HG02870 (cell line): ENCODE data around the gene IRAK1.

Experiments used
- ATAC-seq: cut with Tn5 transposase; IDR thresholded peaks from one replicate; pipeline ENCODE4 v1.9.1; 2021; ENCODE audit warnings: mild to moderate bottlenecking, moderate library complexity; ENCODE audit not compliant: unreplicated experiment

Gene IRAK1

DNA sequence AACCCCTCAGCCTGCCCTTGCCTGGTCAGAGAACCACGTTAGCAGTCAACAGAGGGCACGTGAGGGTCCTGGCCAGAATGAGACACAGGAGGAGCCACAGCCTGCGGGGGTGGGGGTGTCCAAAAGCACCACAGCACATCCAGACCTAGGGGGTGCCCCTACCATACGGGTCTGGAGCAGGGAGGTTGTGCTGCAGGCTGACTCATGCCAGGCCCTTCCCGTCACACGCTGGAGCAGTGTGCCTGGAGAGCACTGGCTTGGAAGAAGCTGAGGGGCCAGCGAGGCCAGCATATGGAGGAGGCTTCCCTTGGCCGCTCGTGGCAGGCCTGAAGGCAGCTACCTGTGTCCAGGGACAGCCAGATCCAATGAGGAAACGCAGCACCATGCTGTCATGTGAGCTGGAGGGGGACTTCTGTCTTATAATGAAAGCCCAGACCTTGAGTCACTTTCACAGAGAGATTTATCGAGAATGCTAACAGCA lies 1.5 kb upstream of the IRAK1 start:
- ATAC-seq = no peak

DNA sequence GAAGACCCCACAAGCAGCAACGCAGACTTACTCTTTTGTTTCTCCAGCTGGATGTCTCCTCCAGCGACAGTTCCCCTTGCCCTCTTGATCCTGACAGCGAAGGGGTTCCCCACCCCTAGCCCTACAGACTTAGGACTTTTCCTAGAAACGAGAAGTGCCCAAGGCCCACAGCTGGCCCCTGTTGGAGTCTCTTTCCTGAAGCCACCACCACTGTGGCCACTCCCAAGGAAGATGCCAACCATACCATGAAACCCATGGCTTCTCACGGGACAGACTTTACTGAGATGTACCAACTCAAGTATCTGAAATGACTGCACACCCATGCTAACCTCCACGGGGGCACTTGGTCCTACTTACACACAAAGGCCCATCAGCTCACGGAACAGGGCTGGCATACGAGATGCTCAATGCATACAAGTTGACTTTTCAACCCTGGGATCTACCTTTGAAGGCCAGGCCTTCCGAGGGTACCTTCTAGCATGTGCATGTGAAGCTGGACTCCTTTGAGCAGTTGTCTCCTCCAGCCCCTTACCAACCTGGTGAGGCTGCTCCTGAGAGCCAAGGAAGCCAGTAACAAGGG lies 924 bp upstream of the IRAK1 start:
- ATAC-seq = no peak

DNA sequence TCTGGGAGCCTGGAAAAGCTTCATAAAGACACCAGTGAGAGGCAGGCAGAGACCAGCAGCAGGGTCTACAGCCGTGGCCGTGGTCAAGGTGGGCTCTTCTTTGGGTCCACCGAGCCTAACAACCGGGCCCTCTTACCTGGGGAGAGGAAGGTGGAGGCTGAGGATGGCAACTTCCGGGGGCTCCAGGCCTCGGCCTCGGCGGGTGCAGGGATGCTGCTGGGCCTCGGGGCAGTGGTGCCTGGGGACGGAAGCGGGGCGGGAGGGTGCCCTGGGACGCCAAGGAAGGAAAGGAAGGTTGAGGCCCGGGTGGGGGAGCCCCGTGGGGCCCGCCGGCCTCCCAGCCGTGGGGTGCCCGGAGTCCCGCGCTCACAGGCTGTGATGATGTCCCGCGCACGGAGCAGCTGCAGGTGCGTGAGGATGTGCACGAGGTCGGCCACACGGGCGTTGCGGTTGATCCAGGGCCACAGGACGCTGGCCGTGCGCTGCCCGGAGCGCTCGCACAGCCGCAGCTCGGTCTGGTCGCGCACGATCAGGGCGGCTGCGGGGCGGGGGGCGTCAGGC lies 561 bp downstream of the IRAK1 start:
- no peak for ATAC-seq

DNA sequence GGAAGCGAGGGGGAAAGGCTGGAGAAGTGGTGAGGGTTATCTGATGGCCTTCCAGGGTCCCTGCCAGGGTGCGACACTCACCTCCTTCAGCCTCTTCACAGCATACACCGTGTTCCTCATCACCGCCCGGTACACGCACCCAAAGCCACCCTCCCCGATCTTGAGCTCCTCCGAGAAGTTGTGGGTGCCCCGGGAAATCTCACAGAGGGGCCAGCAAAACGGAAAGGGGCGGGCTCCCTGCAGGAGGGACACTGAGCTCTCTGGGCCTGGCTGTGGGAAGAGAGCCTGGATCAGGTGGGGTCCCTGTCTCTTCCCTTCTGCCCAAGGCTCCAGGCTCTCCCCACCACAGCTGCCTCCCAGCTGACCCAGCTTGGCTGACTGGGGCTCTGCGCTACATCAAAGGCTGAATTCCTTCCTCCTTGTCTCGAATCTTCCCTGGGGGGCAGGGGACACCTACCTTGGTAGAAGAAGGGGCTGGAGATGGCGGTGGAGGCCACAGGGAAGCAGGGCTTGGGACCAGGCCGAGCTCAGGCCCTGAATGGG lies 1.1 kb downstream of the IRAK1 start:
- ATAC-seq = no peak

DNA sequence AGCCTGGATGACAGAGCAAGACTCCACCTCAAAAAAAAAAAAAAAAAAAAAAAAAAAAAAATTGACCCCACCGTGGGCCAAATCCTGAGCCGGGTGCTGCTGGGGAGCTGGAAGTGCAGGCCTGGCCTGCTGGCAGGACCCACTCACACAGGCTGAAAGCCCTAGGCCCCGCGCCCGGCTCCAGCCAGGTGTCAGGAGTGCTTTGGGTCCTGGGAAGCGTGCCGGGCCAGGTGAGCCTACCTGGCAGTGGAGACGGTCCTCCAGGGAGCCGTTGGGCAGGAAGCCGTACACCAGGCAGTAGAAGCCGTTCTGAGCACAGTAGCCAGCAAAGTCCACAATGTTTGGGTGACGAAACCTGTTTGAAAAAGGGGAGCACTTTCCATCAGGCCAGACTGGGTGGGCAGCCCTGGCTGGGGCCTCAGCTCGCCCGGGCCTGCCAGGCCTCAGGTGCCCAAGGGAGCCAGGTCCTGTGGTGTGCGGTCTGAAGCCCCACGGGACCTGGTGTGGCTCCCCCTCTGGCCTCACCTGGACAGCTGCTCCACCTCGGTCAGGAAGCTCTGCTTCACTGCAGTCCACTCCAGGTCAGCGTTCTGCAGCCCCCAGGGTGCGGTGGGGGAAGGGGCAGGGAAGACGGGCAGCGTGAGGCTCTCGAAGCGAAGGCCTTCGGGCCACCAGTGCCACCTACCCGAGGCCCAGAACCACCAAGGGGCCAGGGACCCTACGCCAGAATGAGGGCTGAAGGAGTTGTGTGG lies 1.8 kb downstream of the IRAK1 start:
- ATAC-seq = no peak

DNA sequence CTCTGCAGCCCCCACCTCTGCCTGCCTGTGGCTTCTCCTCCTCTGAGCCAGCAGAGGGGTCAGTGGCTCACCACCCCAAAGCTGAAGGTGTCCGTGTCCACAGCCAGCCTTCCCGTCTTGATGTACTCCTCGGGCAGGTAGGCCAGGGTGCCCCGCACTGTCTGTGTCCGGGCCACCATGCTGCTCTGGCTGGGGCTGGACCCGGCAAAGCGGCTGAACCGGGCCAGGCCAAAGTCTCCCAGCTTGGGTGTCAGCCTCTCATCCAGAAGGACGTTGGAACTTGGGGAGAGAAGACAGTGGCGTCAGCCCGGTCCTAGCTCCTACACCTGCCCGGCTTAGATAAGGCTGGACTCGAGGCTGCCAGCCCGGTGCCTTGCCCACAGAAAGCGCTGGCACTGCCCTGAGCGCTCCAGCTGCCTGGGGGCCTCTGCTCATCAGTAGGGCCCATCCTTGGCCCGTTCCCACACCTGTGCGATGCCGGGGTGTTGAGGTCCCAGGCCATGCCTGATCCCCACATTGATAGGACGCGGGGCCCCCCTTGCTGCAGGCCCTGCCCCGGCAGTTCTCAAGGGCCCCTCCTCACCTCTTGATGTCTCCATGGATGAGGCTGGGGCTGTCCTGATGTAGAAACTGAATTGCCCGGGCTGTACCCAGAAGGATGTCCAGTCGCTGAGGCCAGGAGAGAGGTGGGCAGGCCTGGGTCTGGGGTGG lies 3.2 kb downstream of the IRAK1 start:
- no peak for ATAC-seq

DNA sequence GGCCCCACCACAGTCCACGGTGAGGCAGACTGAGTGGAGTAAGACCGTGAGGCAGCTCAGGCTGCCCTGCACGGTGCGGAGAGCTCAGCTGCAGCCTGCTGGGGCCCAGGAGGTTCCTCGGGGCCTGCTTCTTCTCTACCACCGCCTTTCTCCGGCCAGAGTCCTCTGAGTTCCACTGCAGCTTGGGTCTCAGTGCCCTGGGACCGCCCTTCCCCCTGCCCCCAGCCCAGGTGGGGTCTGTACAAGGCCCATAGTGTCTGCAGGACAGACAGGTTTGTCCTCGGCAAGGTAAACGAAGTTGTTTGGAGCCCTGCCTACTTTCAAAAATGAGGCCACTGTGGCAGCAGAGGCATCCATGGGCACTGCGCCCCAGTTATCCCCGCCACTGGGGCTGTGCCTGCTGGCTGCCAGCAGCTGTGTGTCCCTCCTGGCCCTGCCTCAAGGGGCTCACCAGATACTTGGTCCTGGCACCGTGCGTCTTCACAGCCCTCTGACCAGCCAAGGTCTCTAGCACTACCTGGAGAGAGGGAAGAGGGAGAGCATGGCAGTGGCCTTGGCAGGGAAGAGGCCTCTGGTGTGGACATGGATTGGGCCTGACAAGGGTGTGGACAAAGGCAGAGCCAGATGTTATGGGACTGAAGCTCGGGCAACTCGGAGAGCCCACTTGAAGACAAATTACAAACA lies 4.0 kb downstream of the IRAK1 start:
- no peak for ATAC-seq

DNA sequence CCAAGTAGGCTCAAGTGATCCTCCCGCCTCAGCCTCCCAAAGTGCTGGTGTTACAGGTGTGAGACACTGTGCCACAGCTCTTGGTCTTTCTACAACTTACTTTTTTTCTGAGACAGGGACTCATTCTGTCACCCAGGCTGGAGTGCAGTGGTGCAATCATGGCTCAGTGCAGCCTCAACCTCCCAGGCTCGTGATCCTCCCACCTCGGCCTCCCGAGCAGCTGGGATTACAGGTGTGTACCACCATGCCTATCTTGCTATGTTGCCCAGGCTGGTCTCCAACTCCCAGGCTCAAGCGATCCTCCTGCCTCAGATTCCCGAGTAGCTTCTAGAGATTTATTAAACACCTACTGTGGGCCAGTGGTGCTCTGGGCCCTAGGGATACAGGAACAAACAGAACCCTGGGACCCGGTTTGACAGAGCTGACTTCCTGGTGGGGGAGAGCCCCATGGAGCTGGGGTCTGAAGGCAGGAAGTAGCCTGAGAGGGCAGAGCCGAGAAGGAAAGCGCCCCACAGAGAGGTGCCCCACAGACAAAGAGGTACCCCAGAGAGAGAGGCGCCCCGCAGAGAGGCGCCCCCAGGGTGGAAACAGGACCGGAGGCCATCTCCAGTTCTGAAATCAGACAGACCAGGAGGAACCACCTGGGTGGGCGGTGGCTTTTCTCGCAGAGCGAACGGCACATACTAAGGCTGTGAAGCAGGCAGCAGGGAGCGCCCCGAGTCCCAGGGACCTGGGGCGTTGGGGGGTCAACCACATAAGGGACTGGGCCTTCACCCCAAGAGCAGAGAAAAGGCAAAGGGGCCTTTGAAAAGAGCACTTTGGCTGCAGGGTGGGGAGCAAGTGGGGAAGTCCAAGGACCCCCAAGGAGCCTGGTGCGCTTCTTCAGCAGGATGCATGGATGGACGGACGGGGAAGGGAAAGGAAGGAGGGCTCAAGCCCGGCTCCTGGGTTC lies 5.0 kb downstream of the IRAK1 start:
- no peak for ATAC-seq

DNA sequence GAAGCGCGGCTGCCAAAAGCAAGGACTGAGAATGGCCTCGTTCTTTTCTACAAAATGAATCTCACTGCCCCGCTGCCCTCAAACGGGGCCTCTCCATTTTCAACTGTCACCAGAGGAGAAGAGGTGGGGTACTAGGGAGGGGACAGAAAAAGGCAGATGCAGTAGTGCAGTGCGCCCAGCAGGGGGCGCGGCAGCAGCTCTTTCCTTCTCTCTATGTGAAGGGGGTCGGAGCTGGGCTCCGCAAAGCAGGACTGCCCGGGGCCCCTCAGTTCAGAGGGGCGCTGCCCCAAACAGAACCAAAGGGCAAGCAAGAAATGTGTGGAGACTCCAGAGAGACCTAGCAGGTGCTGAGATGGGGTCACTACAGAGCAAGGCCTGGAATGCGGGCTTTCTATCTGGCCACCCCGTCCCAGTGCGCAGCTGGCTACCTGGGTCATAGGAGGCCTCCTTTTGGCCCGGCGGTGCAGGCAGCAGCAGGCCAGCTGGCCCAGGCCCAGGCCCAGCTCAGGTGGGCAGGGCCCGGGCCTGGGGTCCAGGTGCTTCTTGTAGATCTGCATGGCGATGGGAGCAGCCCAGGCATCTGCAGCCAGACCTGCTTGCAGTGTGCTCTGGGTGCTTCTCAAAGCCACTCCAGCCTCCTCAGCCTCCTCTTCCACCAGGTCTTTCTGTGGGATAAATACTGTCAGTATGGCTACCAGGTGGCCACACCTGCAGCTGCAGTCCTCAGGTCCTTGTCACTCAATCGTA lies 5.9 kb downstream of the IRAK1 start:
- ATAC-seq = no peak

DNA sequence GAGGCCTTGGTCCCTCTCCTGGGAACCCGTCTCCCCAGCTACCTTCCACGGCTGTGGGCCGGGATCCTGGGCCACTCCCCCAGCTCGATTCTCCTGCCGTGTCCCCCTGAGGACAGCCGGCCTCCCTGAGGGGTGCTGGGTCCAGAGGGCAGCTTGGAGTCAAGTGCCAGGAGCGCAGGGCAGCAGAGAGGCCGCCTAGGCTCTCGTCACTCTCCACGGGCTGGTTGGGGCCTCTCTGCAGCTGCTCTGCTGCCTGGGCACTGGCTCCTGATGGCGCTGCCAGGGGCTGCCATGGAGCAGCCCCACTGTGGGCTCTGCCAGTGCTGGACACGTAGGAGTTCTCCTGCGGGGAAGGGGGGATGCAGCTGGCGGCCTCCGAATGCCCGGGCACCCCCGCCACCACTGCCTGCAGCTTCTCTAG lies 6.7 kb downstream of the IRAK1 start:
- no peak for ATAC-seq

DNA sequence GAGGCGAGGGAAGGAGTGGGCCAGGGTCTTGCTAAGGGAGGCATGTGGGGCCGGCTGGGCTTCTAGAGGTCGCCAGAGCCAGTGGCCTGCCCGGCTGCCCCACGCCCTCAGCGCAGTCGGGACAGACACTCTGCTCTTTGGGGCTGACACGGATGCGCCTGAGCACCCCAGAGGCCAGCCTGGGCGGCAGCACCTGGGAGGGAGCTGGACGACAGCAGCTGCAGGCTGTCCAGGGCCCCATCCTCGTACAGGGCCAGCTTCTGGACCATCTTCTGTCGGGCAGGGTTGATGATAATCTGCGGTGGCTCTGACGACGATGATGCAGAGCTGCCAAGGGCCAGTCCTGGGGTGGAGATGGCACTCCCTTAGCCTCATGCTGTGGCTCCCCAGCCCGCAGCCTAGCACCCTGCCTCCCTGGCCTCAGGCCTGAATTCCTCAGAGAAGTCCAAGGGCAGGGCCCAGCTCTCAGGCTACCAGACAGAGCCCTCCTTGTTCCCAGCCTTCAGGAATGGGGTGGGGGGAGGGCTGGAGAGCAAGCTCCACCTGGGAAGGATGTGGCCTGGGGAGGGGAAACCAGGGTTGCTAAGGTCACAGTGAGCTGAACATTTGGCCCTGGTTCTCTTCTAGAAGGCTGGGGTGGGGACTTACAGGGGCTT lies 7.2 kb downstream of the IRAK1 start:
- no peak for ATAC-seq

DNA sequence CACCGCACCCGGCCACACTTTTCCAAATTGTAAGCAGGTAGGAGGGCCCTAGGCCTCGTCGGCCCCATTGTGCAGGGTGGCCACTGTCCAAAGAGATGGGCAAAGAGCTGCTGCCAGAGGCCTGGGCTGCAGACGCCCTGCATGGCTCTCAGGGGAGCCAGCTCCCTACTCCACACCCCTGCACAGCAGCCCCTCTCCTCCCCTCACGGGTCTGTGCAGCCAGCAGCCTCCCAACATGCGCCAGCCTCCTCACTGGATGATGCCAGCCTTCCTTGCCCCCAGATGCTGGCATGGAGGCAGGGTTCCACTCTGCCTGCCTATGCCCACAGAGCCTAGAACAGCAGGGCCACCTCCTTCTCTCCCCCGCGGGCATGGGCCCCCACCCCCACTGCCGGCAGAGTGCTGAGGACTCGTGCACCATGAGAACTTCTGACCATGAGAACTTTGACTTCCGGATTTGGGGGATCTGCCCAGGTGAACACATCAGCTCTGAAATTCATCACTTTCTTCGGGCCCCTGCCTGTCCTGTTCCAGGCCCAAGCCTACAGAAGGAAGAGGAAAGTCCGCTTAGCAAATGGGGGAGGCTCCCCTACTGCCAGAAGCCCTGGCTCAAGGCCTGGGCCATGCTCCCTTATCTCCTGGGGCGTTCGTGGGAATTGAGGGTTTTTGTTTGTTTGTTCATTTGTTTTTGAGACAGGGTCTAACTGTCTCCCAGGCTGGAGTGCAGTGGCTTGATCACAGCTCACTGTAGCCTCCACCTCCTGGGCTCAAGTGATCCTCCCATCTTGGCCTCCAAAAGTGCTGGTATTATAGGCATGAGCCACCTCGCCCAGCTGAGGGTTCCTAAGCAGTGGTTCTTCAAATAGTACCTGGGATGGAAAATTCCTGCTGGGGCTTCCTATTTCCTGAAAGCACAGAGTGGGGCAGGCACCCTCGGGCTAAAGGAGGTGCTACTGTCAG lies 8.0 kb downstream of the IRAK1 start:
- ATAC-seq = no peak

DNA sequence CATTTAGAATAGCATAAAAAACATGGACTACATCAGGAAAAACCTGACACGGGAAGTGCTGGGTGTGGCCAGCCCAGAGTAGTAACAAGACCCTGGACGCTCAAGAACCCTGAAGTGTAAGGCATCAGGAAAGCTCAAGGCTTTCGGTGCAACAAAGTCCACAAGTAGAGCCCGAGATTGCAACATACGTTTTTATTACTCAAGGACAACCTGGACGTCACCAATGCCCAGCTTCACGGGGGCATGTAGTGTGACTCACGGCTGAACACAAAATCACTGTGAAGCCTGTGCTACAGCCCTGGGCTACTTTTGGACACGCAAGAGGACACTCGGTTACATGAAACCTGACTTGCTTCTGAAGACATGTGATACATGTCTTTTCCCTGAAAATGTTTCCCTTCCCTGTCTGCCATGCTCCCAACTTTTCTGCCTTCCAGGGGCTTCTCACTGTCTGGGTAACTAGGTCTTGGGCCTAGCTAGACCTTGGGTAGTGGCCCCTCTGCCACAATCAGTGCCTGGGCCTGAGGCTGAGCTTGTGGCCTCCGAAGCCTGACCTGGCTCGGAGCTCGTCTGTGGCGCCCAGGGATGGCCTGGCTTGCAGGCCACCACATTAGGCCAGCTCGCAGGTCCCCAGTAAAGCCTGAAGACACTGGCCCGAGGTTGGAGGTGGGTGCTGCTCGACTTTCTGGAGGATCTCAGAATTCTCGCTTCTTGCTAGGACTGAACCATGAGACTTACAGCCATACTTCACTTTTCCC lies 9.2 kb downstream of the IRAK1 start:
- ATAC-seq = no peak

DNA sequence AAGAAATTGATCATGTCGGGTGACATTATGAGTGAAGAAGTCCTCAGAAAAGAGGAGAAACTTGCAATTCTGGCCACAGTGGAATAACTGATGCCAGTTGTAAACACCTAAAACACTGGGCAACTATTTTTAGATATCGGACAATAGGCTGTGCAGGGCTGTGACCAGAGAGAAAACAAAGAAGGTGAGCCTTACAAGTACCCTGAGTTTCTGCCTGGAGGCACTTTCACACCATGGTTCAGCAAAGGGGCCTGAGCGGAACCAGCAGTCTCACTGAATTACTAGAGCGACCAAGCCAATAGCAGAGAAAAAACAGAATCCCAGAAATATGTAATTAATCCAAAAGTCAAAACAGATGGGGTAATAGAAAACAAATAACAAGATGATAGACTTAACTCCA lies 11.2 kb downstream of the IRAK1 start:
- no peak for ATAC-seq

DNA sequence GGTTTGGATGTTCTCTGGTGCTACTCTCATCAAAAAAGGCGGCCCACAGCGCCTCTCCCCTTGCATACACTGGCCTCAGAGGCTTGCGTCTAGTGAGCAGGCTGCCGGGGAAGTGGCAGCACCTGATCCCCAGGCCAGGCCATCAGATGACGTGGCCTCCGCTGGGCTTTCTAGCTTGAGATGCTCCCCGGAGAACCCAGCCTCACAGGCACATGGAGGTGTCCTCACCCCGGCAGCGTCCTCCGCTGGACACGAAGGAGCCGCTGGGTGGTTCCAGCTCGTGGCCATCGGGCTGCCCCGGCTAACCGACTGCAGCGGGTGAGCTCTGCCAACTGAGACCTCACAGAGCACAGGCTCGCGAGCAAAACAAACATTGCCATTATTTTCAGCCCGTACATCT lies 12.8 kb downstream of the IRAK1 start:
- no peak for ATAC-seq

DNA sequence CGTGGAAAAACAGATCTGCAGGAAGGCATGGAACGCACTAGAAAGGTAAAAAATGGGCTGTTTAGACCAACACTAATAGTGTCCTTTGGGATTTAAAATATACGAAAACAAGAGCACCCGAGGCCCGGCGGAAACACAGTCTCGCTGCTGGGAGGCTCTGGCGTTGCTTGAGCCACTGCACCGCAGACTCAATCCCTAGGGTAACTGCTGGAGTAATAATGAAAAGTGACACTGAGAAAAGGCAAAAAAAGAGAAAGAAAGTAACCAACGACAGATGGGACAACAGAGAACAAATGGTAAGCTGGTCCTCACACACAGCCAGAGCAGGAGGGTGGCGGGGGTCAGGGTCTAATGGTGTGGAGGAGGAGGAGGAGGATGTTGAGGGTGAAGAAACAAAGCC lies 15.4 kb downstream of the IRAK1 start:
- no peak for ATAC-seq
